Measurements from ENCODE around the gene CELF4. TPM values are rescaled to one million over a fixed set of nuclear protein-coding genes. Genes with fewer than 3 reads are reported as not detected.

The CELF4 gene
- total RNA-seq, 3 donors from 2014 or later (not counting 1 experiment from before 2014, with no cell fraction given), result not detected

DNA sequence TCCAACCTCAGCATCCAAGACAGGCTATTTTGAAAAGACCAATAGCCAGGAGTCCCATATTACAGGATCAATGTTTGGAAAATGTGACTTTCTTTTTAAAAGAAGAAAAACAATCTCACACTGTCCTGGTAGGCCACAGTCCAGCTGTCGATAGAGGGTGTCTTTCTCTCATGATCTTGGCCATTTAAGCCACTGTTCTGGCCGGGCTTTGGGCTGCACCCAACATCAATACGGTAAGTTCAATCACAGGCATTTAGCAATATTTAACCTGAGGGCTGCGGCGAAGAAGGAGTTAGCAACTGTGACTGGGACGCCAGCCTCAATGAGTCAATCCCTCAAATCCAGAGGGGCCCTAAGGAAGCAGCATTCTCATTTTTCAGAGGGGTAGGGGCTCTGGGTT lies 69.0 kb downstream of the CELF4 start:
- TF ChIP-seq, protein P1, sequence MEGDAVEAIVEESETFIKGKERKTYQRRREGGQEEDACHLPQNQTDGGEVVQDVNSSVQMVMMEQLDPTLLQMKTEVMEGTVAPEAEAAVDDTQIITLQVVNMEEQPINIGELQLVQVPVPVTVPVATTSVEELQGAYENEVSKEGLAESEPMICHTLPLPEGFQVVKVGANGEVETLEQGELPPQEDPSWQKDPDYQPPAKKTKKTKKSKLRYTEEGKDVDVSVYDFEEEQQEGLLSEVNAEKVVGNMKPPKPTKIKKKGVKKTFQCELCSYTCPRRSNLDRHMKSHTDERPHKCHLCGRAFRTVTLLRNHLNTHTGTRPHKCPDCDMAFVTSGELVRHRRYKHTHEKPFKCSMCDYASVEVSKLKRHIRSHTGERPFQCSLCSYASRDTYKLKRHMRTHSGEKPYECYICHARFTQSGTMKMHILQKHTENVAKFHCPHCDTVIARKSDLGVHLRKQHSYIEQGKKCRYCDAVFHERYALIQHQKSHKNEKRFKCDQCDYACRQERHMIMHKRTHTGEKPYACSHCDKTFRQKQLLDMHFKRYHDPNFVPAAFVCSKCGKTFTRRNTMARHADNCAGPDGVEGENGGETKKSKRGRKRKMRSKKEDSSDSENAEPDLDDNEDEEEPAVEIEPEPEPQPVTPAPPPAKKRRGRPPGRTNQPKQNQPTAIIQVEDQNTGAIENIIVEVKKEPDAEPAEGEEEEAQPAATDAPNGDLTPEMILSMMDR (IDR thresholded peaks at IDR 0.05), result no peak
- Mint-ChIP-seq H3K4me1 (no peaks in the 10 kb centered on the region), H3K27ac (no peak overlapping the region), H3K36me3 (no peaks in the 10 kb centered on the region), H3K27me3 (ENCODE audit: low read depth in 2 of 2) (peaks cover 0 to 9% of the 10 kb centered on the region in 2 donors), H3K9me3 (peaks cover 0 to 2% of the 10 kb centered on the region in 2 donors), H3K4me3 (no peak overlapping the region)
- H3K9me3 ChIP-seq (ENCODE audit: control insufficient read depth, insufficient read depth, low read length), result no peaks in the 10 kb centered on the region
- no peaks in the 10 kb centered on the region for H3K4me1 ChIP-seq (ENCODE audit: control insufficient read depth, insufficient read depth, low read length)
- no peaks in the 10 kb centered on the region for H3K27me3 ChIP-seq (ENCODE audit: control insufficient read depth, insufficient read depth, low read length)
- ATAC-seq (no peak), DNase-seq (no peak)
- WGBS (ENCODE audit: insufficient coverage), result 87% methylated on average over 6 of the region's 6 CpGs
- intact Hi-C loops (cut with micrococcal nuclease), result no loop called here
- H3K27ac ChIP-seq (ENCODE audit: low read length), result no peak overlapping the region
- no peak overlapping the region for H3K4me3 ChIP-seq (ENCODE audit: low read length)
- H3K36me3 ChIP-seq (ENCODE audit: control insufficient read depth, insufficient read depth, low read length), result no peaks in the 10 kb centered on the region

DNA sequence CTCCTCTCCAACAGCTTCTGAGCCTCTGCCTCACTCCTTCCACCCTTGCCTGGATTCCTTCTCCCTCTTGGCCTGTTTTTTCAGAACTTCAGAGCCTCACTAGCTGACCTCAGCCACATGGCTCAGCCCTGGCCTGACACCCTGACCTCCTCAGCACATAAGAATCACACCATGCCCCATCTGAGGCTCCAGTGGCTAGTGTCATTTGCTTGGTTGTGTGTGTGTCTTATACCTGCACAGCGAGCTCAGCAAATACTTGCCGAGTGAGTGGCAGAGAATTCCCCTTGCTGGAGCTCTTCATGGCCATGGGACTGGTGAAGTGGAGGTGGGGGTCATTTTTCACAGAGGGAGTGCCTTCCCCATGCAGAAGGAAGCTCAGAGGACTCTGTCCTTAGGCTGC lies 70.2 kb downstream of the CELF4 start:
- H3K4me3 Mint-ChIP-seq, result no peak overlapping the region
- no peaks in the 10 kb centered on the region for H3K4me1 Mint-ChIP-seq
- peaks cover 0 to 10% of the 10 kb centered on the region in 2 donors for H3K27me3 Mint-ChIP-seq (ENCODE audit: low read depth in 2 of 2)
- Histone ChIP-seq H3K27ac (ENCODE audit: low read length) (no peak overlapping the region), H3K4me1 (ENCODE audit: control insufficient read depth, insufficient read depth, low read length) (no peaks in the 10 kb centered on the region), H3K27me3 (ENCODE audit: control insufficient read depth, insufficient read depth, low read length) (no peaks in the 10 kb centered on the region), H3K9me3 (ENCODE audit: control insufficient read depth, insufficient read depth, low read length) (no peaks in the 10 kb centered on the region), H3K4me3 (ENCODE audit: low read length) (no peak overlapping the region), H3K36me3 (ENCODE audit: control insufficient read depth, insufficient read depth, low read length) (no peaks in the 10 kb centered on the region)
- WGBS (ENCODE audit: insufficient coverage), result 100% methylated on average over 2 of the region's 2 CpGs
- TF ChIP-seq, protein P1 (IDR thresholded peaks at IDR 0.05), result no peak
- H3K36me3 Mint-ChIP-seq, result no peaks in the 10 kb centered on the region
- DNase-seq, result no peak
- intact Hi-C loops (cut with micrococcal nuclease), result no loop called here
- H3K27ac Mint-ChIP-seq, result no peak overlapping the region
- ATAC-seq, result no peak
- peaks cover 0 to 2% of the 10 kb centered on the region in 2 donors for H3K9me3 Mint-ChIP-seq

DNA sequence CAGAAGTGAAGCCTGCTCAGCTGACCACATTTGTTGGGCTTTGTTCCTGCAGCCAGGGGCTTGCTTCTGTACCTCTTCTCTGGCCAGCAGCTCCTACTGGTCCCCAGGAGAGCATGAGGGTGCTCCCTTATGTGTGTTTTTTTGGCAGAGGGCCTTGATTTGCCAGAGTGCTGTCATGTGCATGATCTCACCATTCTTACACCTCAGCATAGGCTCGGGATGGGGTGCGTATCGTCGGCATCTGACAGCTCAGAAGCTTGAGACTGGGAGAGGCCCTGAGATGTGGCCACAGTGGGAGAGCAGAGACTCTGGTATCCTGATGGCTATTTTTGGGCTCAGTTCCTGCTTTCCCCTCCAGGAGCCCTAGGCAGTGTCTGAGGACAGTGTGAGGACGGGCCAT lies 71.2 kb downstream of the CELF4 start:
- TF ChIP-seq, protein P1 (IDR thresholded peaks at IDR 0.05), result no peak
- H3K36me3 Mint-ChIP-seq, result no peaks in the 10 kb centered on the region
- intact Hi-C loops (cut with micrococcal nuclease), result no loop called here
- no peak overlapping the region for H3K27ac Mint-ChIP-seq
- DNase-seq, result no peak
- ATAC-seq, result no peak
- no peaks in the 10 kb centered on the region for H3K4me1 ChIP-seq (ENCODE audit: control insufficient read depth, insufficient read depth, low read length)
- no peaks in the 10 kb centered on the region for H3K27me3 ChIP-seq (ENCODE audit: control insufficient read depth, insufficient read depth, low read length)
- H3K4me3 Mint-ChIP-seq, result no peak overlapping the region
- H3K4me1 Mint-ChIP-seq, result no peaks in the 10 kb centered on the region
- no peak overlapping the region for H3K4me3 ChIP-seq (ENCODE audit: low read length)
- H3K27me3 Mint-ChIP-seq (ENCODE audit: low read depth in 2 of 2), result peaks cover 0 to 10% of the 10 kb centered on the region in 2 donors
- peaks cover 0 to 2% of the 10 kb centered on the region in 2 donors for H3K9me3 Mint-ChIP-seq
- no peak overlapping the region for H3K27ac ChIP-seq (ENCODE audit: low read length)
- no peaks in the 10 kb centered on the region for H3K9me3 ChIP-seq (ENCODE audit: control insufficient read depth, insufficient read depth, low read length)
- WGBS (ENCODE audit: insufficient coverage), result 89% methylated on average over 5 of the region's 5 CpGs
- no peaks in the 10 kb centered on the region for H3K36me3 ChIP-seq (ENCODE audit: control insufficient read depth, insufficient read depth, low read length)

DNA sequence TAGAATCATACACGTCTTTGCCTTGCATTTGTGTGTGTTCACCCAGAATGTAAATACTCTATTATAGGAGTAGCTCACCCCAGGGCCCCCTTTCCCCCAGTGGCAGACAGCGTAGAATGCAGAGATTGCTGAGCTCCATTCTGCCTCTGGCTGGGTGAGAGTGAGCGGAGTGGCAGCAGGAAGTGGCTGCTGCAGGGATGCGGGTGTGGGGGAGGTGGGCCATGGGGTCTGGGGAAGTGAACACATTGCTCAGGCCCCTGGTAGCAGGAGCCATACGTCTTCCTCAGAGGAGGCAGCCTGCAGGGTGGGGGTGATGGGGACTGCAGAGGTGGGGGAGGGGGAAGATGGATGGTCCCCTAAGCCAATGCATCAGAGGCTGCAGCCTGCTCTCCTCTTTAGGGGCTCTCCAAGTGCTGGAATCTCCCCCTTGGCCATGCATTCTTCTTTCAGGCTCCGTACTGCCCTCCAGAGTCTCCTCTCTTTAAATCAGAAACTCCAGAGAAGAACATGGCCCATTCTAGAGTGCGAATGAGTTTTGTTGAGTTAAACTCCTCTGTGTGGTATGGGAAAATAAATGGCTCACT lies 72.2 kb downstream of the CELF4 start:
- no peaks in the 10 kb centered on the region for H3K9me3 ChIP-seq (ENCODE audit: control insufficient read depth, insufficient read depth, low read length)
- peaks cover under 1 to 17% of the 10 kb centered on the region in 2 donors for H3K27me3 Mint-ChIP-seq (ENCODE audit: low read depth in 2 of 2)
- WGBS (ENCODE audit: insufficient coverage), result 44% methylated on average over 6 of the region's 7 CpGs
- TF ChIP-seq, protein P1 (IDR thresholded peaks at IDR 0.05), result no peak
- H3K4me3 Mint-ChIP-seq, result no peak overlapping the region
- no peak overlapping the region for H3K4me3 ChIP-seq (ENCODE audit: low read length)
- DNase-seq, result no peak
- H3K4me1 ChIP-seq (ENCODE audit: control insufficient read depth, insufficient read depth, low read length), result no peaks in the 10 kb centered on the region
- intact Hi-C loops (cut with micrococcal nuclease), result no loop called here
- H3K27ac ChIP-seq (ENCODE audit: low read length), result no peak overlapping the region
- no peak for ATAC-seq
- no peaks in the 10 kb centered on the region for H3K4me1 Mint-ChIP-seq
- no peaks in the 10 kb centered on the region for H3K36me3 ChIP-seq (ENCODE audit: control insufficient read depth, insufficient read depth, low read length)
- no peak overlapping the region for H3K27ac Mint-ChIP-seq
- H3K9me3 Mint-ChIP-seq, result peaks cover 0 to 2% of the 10 kb centered on the region in 2 donors
- H3K36me3 Mint-ChIP-seq, result no peaks in the 10 kb centered on the region
- H3K27me3 ChIP-seq (ENCODE audit: control insufficient read depth, insufficient read depth, low read length), result no peaks in the 10 kb centered on the region
